Activated T-cell treated with anti-CD3 and anti-CD28 coated beads, Interleukin-2, amount 50 U/mL, for 4 hours (primary cell): ENCODE results near the gene COPG2. TPM values are rescaled to one million over a fixed set of nuclear protein-coding genes. Genes with fewer than 3 reads are reported as not detected.
A peak's percentile ranks its signal among the peaks of the same experiment; 100 is the strongest.
"Not testable (repeated sequence)": the region's sequence is repeated elsewhere in the genome, so short reads cannot be mapped to it uniquely, and the experiment has no call there.

Experiments
- ATAC-seq, 2 donors: fragments of 200-7000 bp; cut with Tn5 transposase; one replicate each; pipeline ENCODE4 v1.10.0; 2021
- DNase-seq: peaks from one replicate; pipeline ENCODE4 v3.0.0-alpha.2; 2020
- H3K27me3 Mint-ChIP-seq: one replicate; pipeline ENCODE4 v1.8.0; 2021; ENCODE audit warnings: low read depth, mixed read lengths
- H3K36me3 Mint-ChIP-seq: one replicate; pipeline ENCODE4 v1.8.0; 2022; ENCODE audit warnings: mixed read lengths; ENCODE audit not compliant: insufficient read depth
- H3K4me1 Mint-ChIP-seq: one replicate; pipeline ENCODE4 v1.8.0; 2021; ENCODE audit warnings: low read depth, mixed read lengths
- H3K4me3 Mint-ChIP-seq: one replicate; pipeline ENCODE4 v1.8.0; 2021; ENCODE audit warnings: mild to moderate bottlenecking, moderate library complexity, mixed read lengths
- H3K9me3 Mint-ChIP-seq: one replicate; pipeline ENCODE4 v1.8.0; 2021; ENCODE audit warnings: mixed read lengths
- total RNA-seq, 3 donors: library from RNA; stranded (reverse); gene quantifications; one replicate each; pipeline ENCODE4 v1.2.1, GENCODE V29; 2021

COPG2 gene
- 10 to 100 TPM; 13.9 to 16.2 (median 15.4) TPM for total RNA-seq

GRCh38 chr7:130668258-130669084 lies at the start of gene COPG2:
TSS of gene COPG2 (minus strand) at chr7:130668748. CDS start at chr7:130668668, 80 bp downstream.
- Mint-ChIP-seq H3K4me3 (peak within 1 kb of the TSS; percentile 85), H3K36me3 (peaks cover 3% of the 10 kb centered on the region)

GRCh38 chr7:130712416-130712815 lies 43.9 kb upstream of the COPG2 start:
- Mint-ChIP-seq H3K36me3 (no peaks in the 10 kb centered on the region), H3K4me1 (no peaks in the 10 kb centered on the region), H3K9me3 (no peaks in the 10 kb centered on the region), H3K27me3 (peaks cover 9% of the 10 kb centered on the region), H3K4me3 (no peak overlapping the region)
- ATAC-seq (no peak), DNase-seq (no peak)

More at GRCh38 chr7:130668258-130669084, at the start of gene COPG2:
- DNase-seq (peak; percentile 67), ATAC-seq (peak; percentile 97 to 98)
- Mint-ChIP-seq H3K9me3 (no peaks in the 10 kb centered on the region), H3K4me1 (peaks cover 15% of the 10 kb centered on the region), H3K27me3 (no peaks in the 10 kb centered on the region)

GRCh38 chr7:130708766-130709165 lies 40.2 kb upstream of the COPG2 start:
- no peak for DNase-seq
- ATAC-seq: no peak
- H3K9me3 Mint-ChIP-seq: peaks cover 14% of the 10 kb centered on the region
- H3K4me3 Mint-ChIP-seq: no peak overlapping the region
- no peaks in the 10 kb centered on the region for H3K4me1 Mint-ChIP-seq
- H3K36me3 Mint-ChIP-seq: no peaks in the 10 kb centered on the region
- H3K27me3 Mint-ChIP-seq: peaks cover 23% of the 10 kb centered on the region

- no peak for DNase-seq
- no peaks in the 10 kb centered on the region for H3K4me1 Mint-ChIP-seq
- H3K27me3 Mint-ChIP-seq: peaks cover 24% of the 10 kb centered on the region
- H3K9me3 Mint-ChIP-seq: peaks cover 14% of the 10 kb centered on the region
- ATAC-seq: no peak
- H3K4me3 Mint-ChIP-seq: no peak overlapping the region
- no peaks in the 10 kb centered on the region for H3K36me3 Mint-ChIP-seq
Measured at GRCh38 chr7:130708001-130708400, 39.5 kb upstream of the COPG2 start.

DNA sequence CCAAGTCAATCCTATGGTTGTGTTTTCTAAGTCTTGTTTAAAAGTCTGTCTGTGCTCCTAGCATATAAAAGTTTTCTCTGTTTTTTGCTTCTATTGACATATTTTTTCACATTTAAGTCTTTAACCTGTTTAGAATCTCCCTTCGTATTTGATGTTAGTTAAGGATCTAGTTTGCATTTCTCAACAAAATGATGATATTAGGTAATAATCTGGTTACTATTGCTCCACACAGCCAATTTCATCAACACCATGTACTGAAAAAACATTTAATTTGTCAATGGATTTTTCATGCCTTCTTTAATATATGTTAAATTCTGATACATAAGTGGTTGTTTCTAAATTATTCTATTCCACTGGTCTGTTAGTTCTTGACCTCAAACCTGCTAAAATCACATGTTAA lies 35.3 kb upstream of the COPG2 start:
- H3K4me1 Mint-ChIP-seq: no peaks in the 10 kb centered on the region
- H3K36me3 Mint-ChIP-seq: no peaks in the 10 kb centered on the region
- no peak for DNase-seq
- no peak overlapping the region for H3K4me3 Mint-ChIP-seq
- H3K9me3 Mint-ChIP-seq: peaks cover 14% of the 10 kb centered on the region
- ATAC-seq: no peak
- peaks cover 21% of the 10 kb centered on the region for H3K27me3 Mint-ChIP-seq

GRCh38 chr7:130701650-130702049 lies 33.1 kb upstream of the COPG2 start:
- Mint-ChIP-seq H3K4me1 (no peaks in the 10 kb centered on the region), H3K4me3 (no peak overlapping the region), H3K9me3 (peaks cover 7% of the 10 kb centered on the region), H3K27me3 (peaks cover 14% of the 10 kb centered on the region), H3K36me3 (no peaks in the 10 kb centered on the region)
- ATAC-seq (no peak), DNase-seq (no peak)

- DNase-seq (no peak), ATAC-seq (no peak)
- Mint-ChIP-seq H3K4me1 (no peaks in the 10 kb centered on the region), H3K9me3 (no peaks in the 10 kb centered on the region), H3K36me3 (no peaks in the 10 kb centered on the region), H3K27me3 (peaks cover 8% of the 10 kb centered on the region), H3K4me3 (no peak overlapping the region)
Measured at GRCh38 chr7:130700760-130701159, 32.2 kb upstream of the COPG2 start.

DNA sequence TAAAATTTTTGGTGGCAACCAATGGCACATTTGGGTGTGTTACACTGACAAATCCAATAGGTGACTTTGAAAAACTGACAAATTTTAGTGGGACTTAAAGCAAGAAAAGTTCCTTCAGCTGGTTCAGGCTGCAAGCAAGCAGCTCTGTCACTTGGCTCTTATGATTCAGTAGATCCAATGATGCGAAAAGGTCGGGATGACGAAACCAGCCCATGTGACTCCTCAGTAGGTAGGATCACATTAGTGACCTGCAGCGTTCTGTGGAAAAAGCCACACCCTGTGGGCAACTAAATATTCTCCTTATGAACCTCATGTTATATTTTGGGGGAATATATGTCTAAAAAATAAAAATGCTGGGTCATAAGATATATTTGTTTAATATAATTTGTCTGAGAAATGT lies 31.1 kb upstream of the COPG2 start:
- no peaks in the 10 kb centered on the region for H3K9me3 Mint-ChIP-seq
- H3K27me3 Mint-ChIP-seq: peaks cover 6% of the 10 kb centered on the region
- DNase-seq (no peak), ATAC-seq (no peak)
- no peaks in the 10 kb centered on the region for H3K36me3 Mint-ChIP-seq
- H3K4me1 Mint-ChIP-seq: no peaks in the 10 kb centered on the region
- no peak overlapping the region for H3K4me3 Mint-ChIP-seq

GRCh38 chr7:130697820-130698219 lies 29.3 kb upstream of the COPG2 start:
- no peaks in the 10 kb centered on the region for H3K9me3 Mint-ChIP-seq
- peaks cover 3% of the 10 kb centered on the region for H3K27me3 Mint-ChIP-seq
- ATAC-seq (no peak), DNase-seq (no peak)
- H3K36me3 Mint-ChIP-seq: no peaks in the 10 kb centered on the region
- no peak overlapping the region for H3K4me3 Mint-ChIP-seq
- H3K4me1 Mint-ChIP-seq: no peaks in the 10 kb centered on the region

DNA sequence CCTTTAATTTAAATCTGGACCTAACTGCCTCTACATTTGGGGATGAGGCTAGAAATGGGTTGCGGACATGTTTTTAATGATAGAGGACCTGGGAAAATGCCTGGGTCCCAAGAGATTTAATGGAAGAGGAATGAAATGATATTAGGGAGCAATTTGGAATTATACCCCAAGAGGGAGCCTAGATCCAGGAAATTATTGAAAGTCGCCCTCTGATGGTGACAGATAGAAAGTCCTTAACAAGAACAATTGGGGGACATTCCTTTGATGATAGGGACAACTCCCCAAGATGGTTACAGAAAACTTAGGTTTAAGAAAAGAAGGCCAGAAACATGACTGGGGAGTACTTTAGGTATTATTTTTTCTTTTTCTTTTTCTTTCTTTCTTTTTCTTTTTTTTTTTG lies 27.3 kb upstream of the COPG2 start:
- no peak for ATAC-seq
- no peak for DNase-seq
- Mint-ChIP-seq H3K4me1 (no peaks in the 10 kb centered on the region), H3K36me3 (no peaks in the 10 kb centered on the region), H3K9me3 (peaks cover 16% of the 10 kb centered on the region), H3K4me3 (no peak overlapping the region), H3K27me3 (peaks cover 3% of the 10 kb centered on the region)

DNA sequence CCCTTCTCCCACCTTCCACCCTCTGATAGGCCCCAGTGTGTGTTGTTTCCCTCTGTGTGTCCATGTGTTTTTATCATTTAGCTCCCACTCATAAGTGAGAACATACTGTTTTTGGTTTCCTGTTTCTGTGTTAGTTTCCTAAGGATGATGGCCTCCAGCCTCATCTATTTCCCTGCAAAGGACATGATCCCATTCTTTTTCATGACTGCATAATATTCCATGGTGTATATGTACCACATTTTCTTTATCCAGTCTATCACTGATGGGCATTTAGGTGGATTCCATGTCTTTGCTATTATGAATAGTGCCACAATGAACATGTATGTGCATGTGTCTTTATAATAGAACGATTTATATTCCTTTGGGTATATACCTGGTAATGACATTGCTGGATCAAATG lies 23.8 kb upstream of the COPG2 start:
- H3K36me3 Mint-ChIP-seq, ATAC-seq: not testable (repeated sequence)

DNA sequence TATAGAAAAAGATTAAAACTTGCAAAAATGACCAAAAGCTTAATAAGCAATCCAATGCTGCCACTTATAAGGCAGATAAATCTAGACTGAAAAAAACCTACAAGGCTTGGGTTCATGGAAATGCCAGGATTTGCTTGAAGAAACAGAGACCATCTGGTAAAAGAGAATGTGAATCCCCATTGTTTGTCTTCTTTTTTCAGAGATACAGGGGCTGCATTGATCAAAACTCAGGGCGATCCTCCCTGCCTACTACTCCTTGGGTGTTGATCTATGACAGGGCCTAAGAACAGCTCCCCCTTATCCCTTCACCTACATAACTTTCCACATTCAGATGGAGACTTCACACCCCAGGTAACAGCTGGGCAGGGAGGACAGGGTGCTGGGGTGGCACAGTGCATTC lies 21.1 kb upstream of the COPG2 start:
- Mint-ChIP-seq H3K36me3 (no peaks in the 10 kb centered on the region), H3K9me3 (peaks cover 20% of the 10 kb centered on the region), H3K27me3 (no peaks in the 10 kb centered on the region), H3K4me3 (no peak overlapping the region), H3K4me1 (no peaks in the 10 kb centered on the region)
- DNase-seq (no peak), ATAC-seq (no peak)

More for the DNA sequence above, 23.8 kb upstream of the COPG2 start:
- H3K9me3 Mint-ChIP-seq: peaks cover 20% of the 10 kb centered on the region
- not testable (repeated sequence) for H3K4me3 Mint-ChIP-seq, DNase-seq, H3K4me1 Mint-ChIP-seq, H3K27me3 Mint-ChIP-seq

GRCh38 chr7:130683026-130683425 lies 14.5 kb upstream of the COPG2 start:
- Mint-ChIP-seq H3K36me3 (no peaks in the 10 kb centered on the region), H3K9me3 (no peaks in the 10 kb centered on the region), H3K4me3 (no peak overlapping the region), H3K27me3 (peaks cover 4% of the 10 kb centered on the region), H3K4me1 (no peaks in the 10 kb centered on the region)
- DNase-seq: no peak
- no peak for ATAC-seq

DNA sequence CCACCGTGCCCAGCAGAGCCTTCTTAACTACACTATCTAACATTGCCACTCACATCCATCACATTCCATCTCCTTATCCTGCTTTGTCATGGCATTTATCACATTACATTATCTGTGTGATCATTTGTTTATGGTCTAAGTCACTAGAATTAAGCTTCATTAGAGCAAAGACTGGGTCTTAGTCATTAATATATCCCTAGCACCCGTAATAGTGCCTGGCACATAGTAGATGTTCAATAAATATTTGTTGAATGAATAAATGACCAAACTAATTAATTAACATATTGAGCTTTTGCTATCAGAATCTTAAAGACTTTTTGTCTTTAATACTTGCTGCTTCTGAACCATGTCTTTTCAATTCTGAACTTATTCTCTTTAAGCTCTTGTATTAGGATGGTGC lies 5.9 kb upstream of the COPG2 start:
- Mint-ChIP-seq H3K27me3 (no peaks in the 10 kb centered on the region), H3K36me3 (no peaks in the 10 kb centered on the region), H3K9me3 (no peaks in the 10 kb centered on the region), H3K4me3 (no peak overlapping the region), H3K4me1 (peaks cover 2% of the 10 kb centered on the region)
- DNase-seq (no peak), ATAC-seq (no peak)

GRCh38 chr7:130673066-130673465 lies 4.5 kb upstream of the COPG2 start:
- no peak overlapping the region for H3K4me3 Mint-ChIP-seq
- DNase-seq (no peak), ATAC-seq (no peak)
- H3K36me3 Mint-ChIP-seq: no peaks in the 10 kb centered on the region
- no peaks in the 10 kb centered on the region for H3K27me3 Mint-ChIP-seq
- H3K9me3 Mint-ChIP-seq: no peaks in the 10 kb centered on the region
- peaks cover 7% of the 10 kb centered on the region for H3K4me1 Mint-ChIP-seq
